H1 (cell line): ENCODE data around the gene IL1RL1. TPM values are rescaled to one million over a fixed set of nuclear protein-coding genes. Genes with fewer than 3 reads are reported as not detected.

Source experiments
- CHD1 ChIP-seq: IDR thresholded peaks from 2 replicates; pipeline ENCODE4 v1.6.1; 2012; ENCODE audit warnings: low read depth, low read length, improper control_type of control experiment
- polyA plus RNA-seq, 7 experiments: library from polyadenylated mRNA; depleted of rRNA in 3 of 7; stranded (reverse) in 5 of 7; unstranded in 2 of 7; fragments of >200 nt in 5 of 7; fragments of 200-250 nt in 2 of 7; gene quantifications; 1 replicate in 5 of 7; 2 replicates in 1 of 7; 4 replicates in 1 of 7; pipeline versions ENCODE4 v1.2.1 to v1.2.3, GENCODE V29; 2011 to 2013; ENCODE audit warnings: missing spikeins in 2 of 7, mixed read lengths in 2 of 7
- total RNA-seq: library from RNA; stranded (reverse); fragmentation: NEBNext Ultra II Directional; extraction: Animal tissue kit (Norgen Biotek cat#: 25700); gene quantifications from 2 replicates; pipeline ENCODE4 v1.2.1, GENCODE V29; 2021

IL1RL1 gene
- total and polyA plus RNA-seq, 2 of the 8 experiments (the other 6 are each of a cell fraction or from before 2014, with no cell fraction given), result not detected

GRCh38 chr2:102391565-102391964, 80.2 kb downstream of the IL1RL1 start (continued):
- no peak for TF ChIP-seq CHD1
- TF ChIP-seq, all 59 proteins: peak for 0
